Nephron progenitor cell (in vitro differentiated cells): Measurements from ENCODE around the gene OR2V2.
A peak's percentile ranks its signal among the peaks of the same experiment; 100 is the strongest.

Experiments
- DNase-seq: peaks from one replicate; pipeline ENCODE4 v3.0.0; 2021
- H3K27ac Mint-ChIP-seq: 2 replicates; pipeline ENCODE4 v1.8.0; 2021; ENCODE audit warnings: mild to moderate bottlenecking, moderate library complexity, mixed read lengths
- H3K27me3 Mint-ChIP-seq: 2 replicates; pipeline ENCODE4 v1.8.0; 2021; ENCODE audit warnings: mild to moderate bottlenecking, low read depth, mixed read lengths; ENCODE audit not compliant: poor library complexity
- H3K36me3 Mint-ChIP-seq: 2 replicates; pipeline ENCODE4 v1.8.0; 2021; ENCODE audit warnings: low read depth, mixed read lengths
- H3K4me1 Mint-ChIP-seq: 2 replicates; pipeline ENCODE4 v1.8.0; 2021; ENCODE audit warnings: mixed read lengths
- H3K4me3 Mint-ChIP-seq: 2 replicates; pipeline ENCODE4 v1.8.0; 2021; ENCODE audit warnings: mild to moderate bottlenecking, moderate library complexity, mixed read lengths
- H3K9me3 Mint-ChIP-seq: 2 replicates; pipeline ENCODE4 v1.8.0; 2021; ENCODE audit warnings: mild to moderate bottlenecking, moderate library complexity, mixed read lengths
- CTCF ChIP-seq: fragments of 200-600 bp; sonication (generic); IDR thresholded peaks from 2 replicates; pipeline ENCODE4 v1.5.0; 2021; ENCODE audit warnings: antibody characterized with exemption

The OR2V2 gene

GRCh38 chr5:181193656-181194055 is 46.3 kb downstream of the OR2V2 start:
- H3K9me3 Mint-ChIP-seq = peaks cover 4% of the 10 kb centered on the region
- H3K4me3 Mint-ChIP-seq = peak overlapping the region; percentile 25
- H3K27ac Mint-ChIP-seq = no peak overlapping the region
- TF ChIP-seq CTCF = no peak
- peaks cover 32% of the 10 kb centered on the region for H3K4me1 Mint-ChIP-seq
- H3K27me3 Mint-ChIP-seq = peaks cover 58% of the 10 kb centered on the region
- no peak for DNase-seq
- H3K36me3 Mint-ChIP-seq = no peaks in the 10 kb centered on the region

- H3K36me3 Mint-ChIP-seq = no peaks in the 10 kb centered on the region
- peaks cover 40% of the 10 kb centered on the region for H3K4me1 Mint-ChIP-seq
- no peak overlapping the region for H3K4me3 Mint-ChIP-seq
- H3K9me3 Mint-ChIP-seq = no peaks in the 10 kb centered on the region
- no peak overlapping the region for H3K27ac Mint-ChIP-seq
- no peak for TF ChIP-seq CTCF
- no peak for DNase-seq
- peaks cover 58% of the 10 kb centered on the region for H3K27me3 Mint-ChIP-seq
Measured at GRCh38 chr5:181194489-181195248, 47.3 kb downstream of the OR2V2 start.

- Mint-ChIP-seq H3K27me3 (peaks cover 58% of the 10 kb centered on the region), H3K36me3 (no peaks in the 10 kb centered on the region), H3K9me3 (no peaks in the 10 kb centered on the region), H3K4me1 (peaks cover 40% of the 10 kb centered on the region), H3K27ac (no peak overlapping the region), H3K4me3 (no peak overlapping the region)
- TF ChIP-seq CTCF = no peak
- no peak for DNase-seq
Measured at GRCh38 chr5:181195249-181195761, 47.9 kb downstream of the OR2V2 start.

- H3K27me3 Mint-ChIP-seq = peaks cover 65% of the 10 kb centered on the region
- H3K36me3 Mint-ChIP-seq = no peaks in the 10 kb centered on the region
- DNase-seq = no peak
- TF ChIP-seq CTCF = no peak
- peaks cover 39% of the 10 kb centered on the region for H3K4me1 Mint-ChIP-seq
- H3K9me3 Mint-ChIP-seq = no peaks in the 10 kb centered on the region
- no peak overlapping the region for H3K4me3 Mint-ChIP-seq
- no peak overlapping the region for H3K27ac Mint-ChIP-seq
Measured at GRCh38 chr5:181197326-181197951, 50.1 kb downstream of the OR2V2 start.

GRCh38 chr5:181198106-181198685 is 50.8 kb downstream of the OR2V2 start:
- no peak for TF ChIP-seq CTCF
- no peak for DNase-seq
- H3K27ac Mint-ChIP-seq = no peak overlapping the region
- no peaks in the 10 kb centered on the region for H3K36me3 Mint-ChIP-seq
- H3K9me3 Mint-ChIP-seq = no peaks in the 10 kb centered on the region
- H3K27me3 Mint-ChIP-seq = peaks cover 73% of the 10 kb centered on the region
- H3K4me1 Mint-ChIP-seq = peaks cover 33% of the 10 kb centered on the region
- no peak overlapping the region for H3K4me3 Mint-ChIP-seq
